Activated CD4-positive, alpha-beta T cell treated with anti-CD3 and anti-CD28 coated beads, Interleukin-2, Interleukin-4, amounts not matched to agents 100 ng/mL and 50 ng/mL, durations not matched to agents 16 hours and 8 hours (primary cell): Measurements from ENCODE around the gene ZNF618.
"Not testable (repeated sequence)": the region's sequence is repeated elsewhere in the genome, so short reads cannot be mapped to it uniquely, and the experiment has no call there.

Experiments used
- DNase-seq: peaks from one replicate; pipeline ENCODE4 v3.0.0-alpha.2; 2020; ENCODE audit warnings: low spot score

The ZNF618 gene

DNA sequence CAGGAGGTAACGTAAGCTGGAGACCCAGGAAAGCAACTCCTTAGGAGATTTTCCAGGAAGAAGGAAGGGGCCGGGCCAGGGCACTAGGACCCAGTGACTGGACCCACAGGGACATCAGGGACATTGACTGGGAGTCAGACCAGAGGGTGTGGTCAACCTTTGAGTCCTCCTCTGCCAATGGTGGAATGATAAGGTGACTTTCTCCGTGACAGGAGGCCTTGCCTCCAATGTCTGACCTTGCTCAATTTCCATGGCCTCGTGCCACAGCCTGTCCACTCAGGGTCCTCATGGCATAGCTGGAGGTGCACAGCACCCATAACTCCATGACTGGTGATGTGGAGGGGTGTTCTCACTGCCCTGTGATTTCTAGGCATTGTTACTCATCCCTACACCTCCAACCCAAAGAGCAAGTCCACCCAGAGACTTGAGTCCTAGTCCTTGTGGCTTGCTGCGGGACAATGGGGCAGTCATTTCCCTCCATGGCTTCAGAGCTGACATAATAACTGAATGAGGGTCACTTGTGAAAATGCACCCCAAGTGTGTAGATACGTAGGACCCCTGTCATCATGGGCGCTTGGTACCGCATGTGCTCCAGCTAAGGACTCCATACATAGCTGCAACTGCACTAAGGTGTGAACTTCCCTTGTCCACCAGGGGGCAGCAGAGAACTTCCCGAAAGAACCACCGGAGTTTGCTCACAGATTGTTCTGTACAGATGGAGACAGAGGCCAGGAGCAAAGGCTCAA, 206.1 kb downstream of the ZNF618 start:
- DNase-seq: peak; percentile 85

DNA sequence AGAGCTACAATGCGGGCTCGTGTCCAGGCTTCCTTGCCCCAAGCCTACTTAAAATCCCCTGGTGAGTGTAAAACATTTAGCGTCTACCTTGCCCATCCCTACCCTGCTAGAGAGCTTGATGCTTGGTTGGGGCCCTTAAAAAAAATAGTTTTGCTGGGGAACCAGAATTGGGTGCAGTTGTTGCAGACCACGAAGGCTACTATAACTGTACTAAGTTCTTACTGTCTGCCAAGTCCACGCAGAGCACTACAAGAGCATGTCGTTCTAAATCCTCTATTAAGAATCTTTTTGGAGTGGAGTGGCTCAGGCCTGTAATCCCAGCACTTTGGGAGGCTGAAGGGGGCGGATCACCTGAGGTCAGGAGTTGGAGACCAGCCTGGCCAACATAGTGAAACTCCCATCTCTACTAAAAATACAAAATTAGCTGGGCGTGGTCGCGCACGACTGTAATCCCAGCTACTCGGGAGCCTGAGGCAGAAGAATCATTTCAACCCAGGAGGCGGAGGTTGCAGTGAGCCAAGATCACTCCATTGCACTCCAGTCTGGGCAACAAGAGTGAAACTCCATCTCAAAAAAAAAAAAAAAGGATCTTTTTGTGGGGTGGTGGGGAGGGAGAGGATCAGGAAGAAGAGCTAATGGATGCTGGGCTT, 206.8 kb downstream of the ZNF618 start:
- DNase-seq: not testable (repeated sequence)

DNA sequence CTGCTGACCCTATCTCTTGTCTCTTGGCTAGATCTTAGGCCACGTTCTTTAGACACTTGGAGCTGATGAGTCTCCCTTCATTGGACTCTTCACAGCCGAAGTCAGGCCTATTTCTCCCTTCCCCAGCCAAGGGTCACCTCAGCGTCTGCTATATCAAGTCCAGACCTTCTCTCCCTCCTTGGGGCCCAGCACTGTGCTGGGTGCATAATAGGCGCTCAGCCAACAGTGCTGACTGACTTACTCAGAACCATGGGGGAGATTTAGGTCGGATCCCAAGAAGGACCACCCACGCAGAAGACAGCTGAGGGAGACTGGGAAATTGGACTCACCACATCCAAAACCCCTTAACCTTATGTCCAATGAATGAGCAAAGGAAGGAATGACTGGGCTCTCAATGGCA, 207.6 kb downstream of the ZNF618 start:
- DNase-seq: no peak

DNA sequence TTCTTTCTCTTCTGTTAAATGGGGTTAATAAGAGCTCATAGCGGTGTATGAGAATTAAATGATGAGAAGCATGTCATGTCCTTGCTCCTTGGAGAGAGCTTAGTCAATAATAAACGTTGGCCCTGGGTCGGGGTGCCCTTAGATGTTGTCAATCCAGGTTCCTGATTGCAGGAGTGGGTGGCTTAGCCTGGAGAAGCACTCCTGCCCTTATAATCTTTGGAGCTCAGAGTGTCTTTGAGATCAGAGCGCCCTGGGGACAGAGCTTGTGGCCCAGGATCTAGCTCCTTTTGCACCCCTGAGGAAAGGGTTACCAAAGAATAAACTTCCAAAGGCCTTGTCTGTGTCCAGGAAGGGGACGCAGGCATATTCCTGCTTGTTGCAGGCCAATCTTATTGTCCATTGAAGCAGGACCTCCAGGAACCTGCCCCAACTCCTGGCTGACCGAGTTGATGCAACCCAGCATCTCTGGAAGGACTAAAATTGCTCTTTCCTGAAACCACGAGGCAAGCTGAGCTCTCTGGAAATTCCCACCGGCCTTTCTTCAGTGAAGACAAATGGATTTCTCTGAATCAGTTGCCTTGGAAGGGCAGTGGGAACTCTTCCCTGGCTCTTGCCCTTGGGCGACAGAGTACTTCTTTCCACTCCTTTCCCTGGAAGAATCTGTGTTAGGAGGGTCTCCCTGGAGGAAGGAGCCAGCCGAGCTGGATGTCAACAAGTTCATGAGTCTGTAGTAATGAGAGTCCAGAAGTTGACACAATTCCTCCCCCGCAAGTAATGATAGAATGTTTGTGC, 208.4 kb downstream of the ZNF618 start:
- no peak for DNase-seq

DNA sequence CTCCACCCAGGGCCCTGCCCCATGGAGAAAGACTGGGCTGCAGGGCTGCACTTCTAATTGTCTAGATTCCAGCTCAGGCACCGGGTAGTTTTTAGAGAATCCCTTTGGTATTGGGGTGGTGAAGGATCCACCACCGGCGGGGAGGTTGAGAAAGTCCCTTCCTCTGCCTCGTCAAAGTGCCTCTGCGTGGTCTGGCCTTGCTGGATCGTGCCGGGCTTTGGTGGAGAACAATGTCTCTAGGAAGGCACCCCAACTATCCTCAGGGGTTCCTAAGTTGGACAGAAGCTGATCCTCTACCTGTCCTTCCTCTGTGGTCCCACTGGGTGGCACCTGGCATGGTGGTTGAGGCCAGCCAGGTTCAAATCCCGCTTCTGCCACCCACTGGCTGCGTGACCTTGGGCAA, 209.3 kb downstream of the ZNF618 start:
- DNase-seq: no peak

DNA sequence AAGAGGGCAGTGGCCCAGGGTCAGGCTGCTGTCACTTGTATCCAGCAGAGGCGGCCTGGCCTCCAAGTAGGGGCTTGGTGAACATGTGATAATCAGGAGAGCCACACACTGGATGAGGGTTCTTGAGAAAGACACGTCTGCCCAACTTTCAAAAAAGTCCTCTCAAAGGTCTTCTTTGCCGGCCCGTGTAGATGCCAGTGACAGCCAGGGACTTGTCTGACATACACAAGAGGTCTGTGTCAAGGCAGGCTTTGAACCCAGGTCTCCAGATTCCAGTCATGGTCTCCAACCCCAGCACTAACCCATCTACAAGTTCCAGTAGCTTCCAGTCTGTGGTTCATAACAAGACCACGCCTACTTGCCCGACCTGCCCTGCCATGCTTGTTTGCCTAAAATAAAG, 209.9 kb downstream of the ZNF618 start:
- DNase-seq: no peak

DNA sequence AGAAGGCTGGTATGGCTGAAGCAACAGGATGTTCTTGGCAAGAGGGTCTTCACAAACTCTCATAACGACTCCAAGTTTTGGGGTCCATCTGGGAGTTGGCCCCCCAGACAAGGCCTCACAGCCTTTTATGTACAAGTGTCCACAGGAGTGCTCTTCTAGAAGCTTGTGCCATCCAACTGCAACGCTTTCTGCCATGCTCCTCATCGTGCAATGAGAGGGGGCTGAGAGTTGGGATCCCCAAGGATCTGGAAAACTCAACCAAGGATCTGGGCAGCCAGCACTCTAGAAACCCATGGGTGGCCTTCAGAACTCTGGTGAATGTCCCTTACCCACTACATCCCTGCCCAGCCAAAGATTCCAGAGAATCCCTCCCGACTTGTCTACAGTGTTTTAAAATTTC, 210.5 kb downstream of the ZNF618 start:
- DNase-seq: no peak

DNA sequence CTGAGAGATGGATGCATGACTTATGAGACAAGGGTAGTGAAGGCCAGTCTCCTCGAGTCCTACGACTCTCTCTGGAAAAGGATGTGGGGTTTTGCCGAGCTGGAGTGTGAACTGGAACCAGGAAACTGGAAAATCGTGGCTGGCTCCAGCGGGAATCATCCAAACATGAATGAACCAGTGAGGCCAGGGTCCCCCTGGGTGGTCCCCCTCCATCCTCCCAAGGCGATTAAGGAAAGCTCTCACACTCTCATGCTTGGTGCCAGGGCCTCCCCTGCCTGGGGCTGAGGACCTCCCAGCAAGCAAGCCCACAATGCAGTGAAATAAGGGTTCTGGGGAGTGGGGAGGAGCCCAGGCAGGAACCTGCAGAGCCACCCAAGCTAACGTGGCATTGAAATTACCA, 211.6 kb downstream of the ZNF618 start:
- no peak for DNase-seq

DNA sequence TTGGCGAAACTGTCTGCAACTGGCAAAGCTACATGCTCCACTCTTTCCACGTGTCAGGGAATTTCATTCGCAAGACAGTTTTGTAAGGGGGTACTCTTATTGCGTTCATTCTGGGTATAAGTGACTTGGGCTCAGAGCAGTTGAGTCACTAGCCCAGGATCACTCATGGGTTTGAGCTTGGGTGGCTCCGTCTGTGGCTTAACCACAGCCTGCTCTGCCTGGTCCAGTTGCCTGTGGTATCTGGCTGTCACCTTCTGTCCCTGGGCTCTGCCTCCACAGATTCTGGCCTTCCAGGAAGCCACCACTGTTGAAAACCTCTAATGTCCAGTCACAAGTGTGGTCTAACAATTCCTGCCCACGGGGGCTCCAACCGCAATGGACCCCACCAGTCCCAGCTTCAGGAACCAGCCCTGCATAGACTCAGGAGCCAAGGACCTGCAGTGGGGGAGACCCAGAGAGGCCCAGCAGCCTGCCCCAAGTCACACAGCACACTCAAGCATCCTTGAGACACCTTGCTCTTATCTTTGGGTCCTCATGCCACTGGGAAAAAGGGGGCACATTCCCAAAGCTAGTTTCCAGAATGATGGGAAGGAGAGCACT, 212.6 kb downstream of the ZNF618 start:
- DNase-seq: no peak

DNA sequence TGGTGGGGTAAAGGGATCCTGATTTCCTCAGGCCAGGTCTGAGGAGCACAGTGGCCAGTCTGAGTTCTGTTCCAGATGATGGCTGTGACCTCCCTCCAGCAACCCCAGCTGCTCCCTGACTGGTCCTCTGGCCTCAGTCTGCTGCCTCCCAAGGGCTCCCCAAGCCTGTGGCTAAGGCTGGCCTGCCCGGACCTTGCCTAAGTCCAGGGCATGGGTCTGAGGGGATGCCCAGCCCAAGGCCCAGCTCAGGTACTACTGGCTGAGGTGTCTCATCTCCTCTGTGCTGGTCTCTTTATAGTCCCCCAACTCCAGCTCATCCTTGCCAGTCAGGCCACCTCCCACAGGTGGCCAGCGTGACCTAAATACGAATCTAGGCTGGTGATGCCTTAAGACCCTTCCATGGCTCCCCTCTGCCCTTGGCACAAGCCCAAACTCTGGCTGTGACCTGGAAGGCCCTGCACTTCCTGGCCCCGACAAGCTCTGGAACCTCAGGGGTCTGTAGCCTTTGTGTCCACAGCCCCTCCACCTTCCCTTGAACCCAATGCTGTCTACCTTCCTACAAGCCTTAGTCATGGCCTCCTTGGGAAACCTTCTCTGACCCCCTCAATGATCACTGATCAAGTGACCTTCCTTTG, 213.2 kb downstream of the ZNF618 start:
- no peak for DNase-seq

DNA sequence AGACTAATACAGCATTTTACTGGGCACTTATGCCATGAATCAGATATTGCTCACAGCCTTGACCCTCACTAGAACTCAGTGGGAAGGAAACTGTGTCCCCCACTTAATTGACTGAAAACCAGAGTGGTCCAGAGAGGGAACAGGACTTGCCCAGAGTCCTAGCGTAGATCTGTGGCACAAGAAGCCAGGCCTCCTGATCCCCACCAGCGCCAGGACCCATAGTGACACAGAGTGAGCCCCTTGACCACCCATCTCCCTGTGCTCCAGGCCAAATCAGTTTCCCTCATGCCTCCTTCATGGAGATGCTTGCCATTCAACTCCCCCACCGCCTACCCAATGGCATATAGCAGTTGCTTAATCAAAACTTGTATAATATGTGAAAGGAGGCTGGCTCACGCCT, 214.7 kb downstream of the ZNF618 start:
- no peak for DNase-seq

DNA sequence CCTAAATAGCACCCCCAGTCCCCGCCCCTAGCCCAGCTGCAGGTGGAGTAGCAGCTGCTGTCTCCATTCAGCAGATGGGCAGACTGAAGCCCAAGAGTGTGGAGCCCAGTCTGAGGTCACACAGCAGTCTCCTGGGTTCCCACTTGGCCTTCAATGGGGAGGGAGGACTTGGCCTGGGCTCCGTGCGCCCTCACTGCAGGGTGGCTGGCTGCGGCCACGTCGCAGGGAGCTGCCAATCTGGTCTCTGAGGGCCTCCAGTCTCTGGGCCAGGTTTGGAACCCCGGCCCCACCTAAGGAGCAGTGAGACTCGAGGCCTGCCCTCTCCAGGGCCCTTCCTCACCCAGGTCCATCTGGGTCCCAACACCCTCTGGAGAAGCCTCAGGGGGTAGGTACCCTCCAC, 215.6 kb downstream of the ZNF618 start:
- no peak for DNase-seq

DNA sequence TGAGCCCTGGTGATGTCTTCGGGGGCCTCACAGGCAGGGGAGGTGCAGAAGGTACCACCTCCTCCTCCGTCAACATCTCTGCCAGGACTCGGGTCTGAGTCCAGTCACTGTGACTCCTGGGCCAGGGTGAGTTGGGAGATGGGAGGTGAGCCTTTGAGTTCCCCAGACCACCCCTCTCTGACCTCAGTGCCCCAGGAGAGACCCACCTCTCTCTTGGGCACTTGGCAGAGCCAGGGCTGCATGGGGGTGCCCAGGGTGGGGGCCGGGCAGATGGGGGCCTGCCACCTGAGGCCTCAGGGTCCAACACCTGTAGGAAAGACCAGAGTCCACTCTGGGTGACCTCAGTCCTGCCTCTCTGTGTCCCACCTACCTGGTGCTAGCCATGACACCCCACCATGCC, 216.2 kb downstream of the ZNF618 start:
- DNase-seq: no peak

DNA sequence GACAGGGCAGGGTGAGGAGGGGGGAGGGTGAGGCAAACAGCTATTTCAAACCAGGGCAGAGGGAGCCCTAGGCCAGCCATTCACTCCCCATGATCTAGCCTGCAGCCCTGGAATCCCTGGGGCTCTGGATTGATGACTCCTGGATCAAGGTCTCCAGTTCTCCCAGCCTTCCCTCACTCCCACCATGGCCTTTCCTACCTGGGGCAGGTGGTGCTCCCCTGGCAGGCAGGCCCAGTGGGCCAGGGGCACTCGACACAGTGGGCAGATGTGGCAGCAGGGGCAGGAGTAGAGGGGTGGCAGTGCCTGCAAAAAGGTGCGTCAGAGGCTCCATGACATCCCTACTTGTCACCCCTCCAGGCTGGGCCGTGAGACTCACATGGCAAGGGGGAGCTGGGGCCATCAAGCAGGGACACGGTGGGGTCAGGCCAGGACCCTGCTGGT, 216.9 kb downstream of the ZNF618 start:
- DNase-seq: no peak

DNA sequence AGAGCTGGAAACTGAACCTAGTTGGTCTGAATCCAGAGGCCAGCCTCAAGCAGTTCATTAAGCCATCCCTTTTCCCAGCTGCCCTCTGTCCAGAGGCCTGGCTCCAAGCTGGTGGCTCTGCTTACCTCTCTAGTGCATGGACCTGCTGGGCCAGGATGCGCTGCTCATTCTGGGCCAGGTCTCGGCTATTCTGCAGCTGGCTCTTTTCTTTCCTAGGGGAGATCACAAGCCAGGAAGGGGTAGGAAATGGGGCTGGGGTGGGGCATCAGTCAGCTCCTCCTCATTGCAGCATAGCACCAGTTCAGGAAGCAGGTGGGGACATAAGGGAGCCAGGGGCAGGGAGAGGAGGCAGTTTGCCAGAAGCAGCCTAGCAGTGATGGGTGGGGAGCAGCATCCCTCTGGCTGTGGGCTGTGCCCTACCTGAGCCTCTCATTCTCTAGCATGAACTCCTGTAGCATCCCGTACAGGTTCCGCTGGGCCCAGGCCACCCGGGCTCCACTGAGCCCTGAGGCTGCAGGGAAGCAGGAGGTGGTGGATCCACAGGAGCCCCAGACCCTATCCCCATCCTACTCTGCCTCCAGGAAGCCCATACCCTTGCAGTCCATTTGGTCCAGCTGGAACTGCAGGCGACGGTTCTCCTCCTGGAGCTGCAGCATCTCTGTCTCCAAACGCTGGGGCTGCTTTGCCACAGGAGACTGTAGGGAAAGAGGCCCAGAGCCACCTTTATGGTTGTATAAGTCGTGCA, 217.8 kb downstream of the ZNF618 start:
- no peak for DNase-seq

DNA sequence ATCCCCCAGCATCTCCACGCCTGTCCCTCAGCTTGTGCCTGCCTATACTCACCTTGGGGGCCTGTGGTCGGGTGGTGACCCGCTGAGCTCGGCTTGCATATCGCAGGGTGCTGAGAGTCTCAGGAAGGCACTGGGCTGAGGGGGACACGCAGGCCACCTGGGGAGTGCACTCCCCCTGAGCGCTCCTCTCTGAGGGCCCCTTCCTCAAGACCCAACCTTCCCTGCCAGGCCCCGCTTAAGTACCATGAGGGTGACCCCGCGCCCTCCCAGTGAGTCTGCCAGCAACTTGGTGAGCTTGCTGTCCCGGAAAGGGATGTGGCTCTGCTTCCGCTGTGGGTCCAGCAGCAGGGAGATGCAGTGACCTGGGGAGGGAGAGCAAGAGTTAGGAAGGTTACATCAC, 218.9 kb downstream of the ZNF618 start:
- no peak for DNase-seq

DNA sequence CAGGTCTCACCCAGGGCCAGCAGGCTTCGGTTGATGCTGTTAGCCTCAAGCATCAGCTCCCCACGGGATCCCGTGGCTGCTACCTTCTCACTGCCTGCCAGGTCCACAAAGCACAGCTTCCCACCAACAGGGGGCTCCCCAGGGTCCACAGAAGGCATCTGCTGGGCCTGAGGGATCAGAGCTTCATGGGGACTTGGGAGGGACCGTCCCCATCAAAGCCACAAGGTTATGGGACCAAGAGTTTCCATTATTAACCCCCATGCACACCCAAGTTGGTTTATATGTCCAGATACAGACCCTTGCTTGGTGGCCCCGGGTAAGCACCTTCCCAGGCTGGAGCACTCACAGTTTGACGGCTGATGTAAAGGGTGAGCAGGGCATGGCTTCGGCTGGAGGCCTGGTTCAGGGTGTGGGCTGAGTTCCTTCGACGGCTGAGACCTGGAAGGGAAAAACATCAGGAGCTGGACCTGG, 220.0 kb downstream of the ZNF618 start:
- no peak for DNase-seq

DNA sequence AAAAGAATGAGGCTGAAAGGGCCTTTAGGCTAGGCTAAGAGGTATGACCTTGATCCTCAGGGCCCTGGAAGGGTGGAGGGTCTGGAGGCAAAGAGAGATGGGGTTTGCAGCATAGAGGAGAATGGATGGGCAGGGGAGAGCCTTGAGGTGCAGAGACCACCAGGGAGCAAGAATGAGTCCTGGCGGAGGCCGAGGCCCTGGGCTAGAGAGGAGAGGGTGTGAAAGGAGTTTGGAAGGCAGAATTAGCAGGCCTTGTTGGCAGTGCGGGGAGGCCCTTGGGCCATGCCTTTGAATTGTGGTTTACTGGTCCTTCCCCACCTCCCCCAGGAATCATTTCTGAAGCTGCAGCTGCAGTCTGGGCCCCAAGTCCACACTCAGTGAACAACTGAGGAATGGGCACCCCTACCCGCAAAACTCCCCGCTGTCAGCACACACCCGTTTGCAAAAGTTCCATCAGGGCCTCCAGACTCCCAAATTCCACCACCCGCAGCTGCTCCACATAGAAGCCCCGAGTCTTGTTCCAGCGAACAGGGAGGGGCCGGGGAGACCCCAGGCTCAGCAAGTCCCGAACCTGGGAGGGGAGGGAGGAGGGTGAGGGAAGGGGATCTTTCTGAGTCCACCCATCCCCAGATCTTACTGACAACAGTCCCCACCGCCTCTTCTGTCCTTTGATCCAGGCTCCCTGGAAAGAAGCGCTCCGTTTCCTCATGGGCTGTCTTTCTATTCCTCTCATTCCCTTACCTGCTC, 220.9 kb downstream of the ZNF618 start:
- no peak for DNase-seq

DNA sequence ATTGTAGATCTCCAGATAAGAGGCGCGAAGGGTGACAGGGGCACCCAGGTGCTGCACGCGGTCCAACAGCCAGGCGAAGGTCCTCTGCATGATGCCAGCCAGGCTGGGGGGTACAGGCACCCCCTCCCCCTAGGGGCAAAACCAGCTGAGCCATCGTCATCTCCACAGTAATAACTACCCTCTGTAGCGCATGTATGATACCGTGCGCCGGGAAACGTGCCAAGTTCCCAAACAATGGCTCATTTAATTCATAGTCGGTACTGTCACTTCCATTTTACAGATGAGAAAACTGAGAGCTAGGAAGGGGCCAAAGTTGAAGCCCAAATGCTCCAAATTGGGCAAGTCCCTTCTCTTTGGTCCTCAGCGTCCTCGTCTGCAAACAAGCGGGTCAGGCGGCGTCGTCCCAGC, 221.5 kb downstream of the ZNF618 start:
- DNase-seq: no peak
